Ovary (tissue), 9 donors: Measurements from ENCODE around the gene LRRC14B. TPM values are rescaled to one million over a fixed set of nuclear protein-coding genes. Genes with fewer than 3 reads are reported as not detected.
"Not testable (repeated sequence)": the region's sequence is repeated elsewhere in the genome, so short reads cannot be mapped to it uniquely, and the experiment has no call there.

Experiments
- DNase-seq, 5 donors: peaks; one replicate each; pipeline ENCODE4 v3.0.0-alpha.2; 2019 to 2020
- H3K27ac ChIP-seq, 2 donors: fragments of 200-600 bp; one replicate each; pipeline versions ENCODE4 v1.5.1 to v1.8.0; 2019 to 2022
- H3K27me3 ChIP-seq: fragments of 200-600 bp; one replicate; pipeline ENCODE4 v1.8.0; 2022
- H3K36me3 ChIP-seq: fragments of 200-600 bp; sonication (generic); one replicate; pipeline ENCODE4 v1.5.1; 2019
- H3K4me1 ChIP-seq: one replicate; pipeline ENCODE4 v1.8.1; 2013; ENCODE audit warnings: mild to moderate bottlenecking, moderate library complexity; ENCODE audit not compliant: insufficient read depth
- H3K4me3 ChIP-seq: fragments of 200-600 bp; sonication (generic); one replicate; pipeline ENCODE4 v1.5.1; 2017
- H3K9me3 ChIP-seq, 2 donors: fragments of 200-600 bp in 1 of 2; sonication (generic) in 1 of 2; one replicate each; pipeline versions ENCODE4 v1.5.1 to v1.8.1; 2013 to 2019; ENCODE audit warnings: mild to moderate bottlenecking in 1 of 2, moderate library complexity in 1 of 2
- EP300 ChIP-seq: sonication (generic); formaldehyde crosslinking; IDR thresholded peaks from one replicate; pipeline ENCODE4 v1.6.1; 2017; ENCODE audit warnings: antibody characterized with exemption
- POLR2A ChIP-seq: fragments of 450-650 bp; IDR thresholded peaks from one replicate; pipeline ENCODE4 v1.6.1; 2017; ENCODE audit warnings: antibody characterized with exemption, mild to moderate bottlenecking, moderate library complexity
- WGBS, 3 donors: extraction: QIAGEN DNeasy Blood & Tissue Kit in 1 of 3; methylation state at CpG; one replicate each; pipeline versions ENCODE4 v1.1.5 to v1.1.7; 2013 to 2017; 5-methylcytosine and 5-hydroxymethylcytosine counted together
- intact Hi-C, 4 donors: fragments of 100-400 bp; cut with DNase I; formaldehyde crosslinking; loops; one replicate each; pipeline versions ENCODE4 v1.11.0 to v1.15.1; 2022 to 2023
- polyA plus RNA-seq, 2 donors: library from polyadenylated mRNA; stranded (reverse); fragments of 200-250 nt in 1 of 2; fragments of 350-450 nt in 1 of 2; fragmentation: Illumina TruSeq in 1 of 2; extraction: RNeasy Lipid Tissue Mini Kit (QIAGEN cat#74804) in 1 of 2; gene quantifications; one replicate each; pipeline ENCODE4 v1.2.3, GENCODE V29; 2013 to 2014
- total RNA-seq, 7 donors: library from RNA; depleted of rRNA in 2 of 7; stranded (reverse); fragments of >200 nt in 2 of 7; fragmentation: NEBNext Ultra II Directional in 3 of 7; extraction: Animal tissue kit (Norgen Biotek cat#: 25700) in 3 of 7; gene quantifications; one replicate each; pipeline versions ENCODE4 v1.1.0 to v1.2.4, GENCODE V29; 2016 to 2023
- TF ChIP-seq, protein P1 (sequence below), 3 donors: fragments of 450-650 bp in 2 of 3; fragments of 200-600 bp in 1 of 3; IDR thresholded peaks; one replicate each; pipeline versions ENCODE4 v1.5.1 to v1.8.0; 2016 to 2022; ENCODE audit warnings: antibody characterized with exemption in 3 of 3, mild to moderate bottlenecking in 1 of 3
- donor health status: DM: no; HTN: no; CAD: no; lungs with moderate emphysema.
- donor health status: DM: no; HTN: no; CAD: no.
- donor health status: Bipolar disorder and iron deficiency.
- donor health status: DM: yes; HTN: yes; CAD: no.
- donor health status: DM: no; HTN: no; CAD: no.
- donor health status: DM: yes; HTN: yes; CAD: no.

Gene LRRC14B
- total and polyA plus RNA-seq, 9 donors: 0.04 to 0.92 (median 0.38) TPM; not detected in 6

GRCh38 chr5:231661-232060, 40.4 kb downstream of the LRRC14B start:
- Histone ChIP-seq H3K27ac (no peak overlapping the region), H3K9me3 (no peaks in the 10 kb centered on the region), H3K27me3 (no peaks in the 10 kb centered on the region), H3K36me3 (no peaks in the 10 kb centered on the region), H3K4me3 (no peak overlapping the region), H3K4me1 (no peaks in the 10 kb centered on the region)
- TF ChIP-seq POLR2A (no peak), EP300 (no peak)
- TF ChIP-seq, protein P1, sequence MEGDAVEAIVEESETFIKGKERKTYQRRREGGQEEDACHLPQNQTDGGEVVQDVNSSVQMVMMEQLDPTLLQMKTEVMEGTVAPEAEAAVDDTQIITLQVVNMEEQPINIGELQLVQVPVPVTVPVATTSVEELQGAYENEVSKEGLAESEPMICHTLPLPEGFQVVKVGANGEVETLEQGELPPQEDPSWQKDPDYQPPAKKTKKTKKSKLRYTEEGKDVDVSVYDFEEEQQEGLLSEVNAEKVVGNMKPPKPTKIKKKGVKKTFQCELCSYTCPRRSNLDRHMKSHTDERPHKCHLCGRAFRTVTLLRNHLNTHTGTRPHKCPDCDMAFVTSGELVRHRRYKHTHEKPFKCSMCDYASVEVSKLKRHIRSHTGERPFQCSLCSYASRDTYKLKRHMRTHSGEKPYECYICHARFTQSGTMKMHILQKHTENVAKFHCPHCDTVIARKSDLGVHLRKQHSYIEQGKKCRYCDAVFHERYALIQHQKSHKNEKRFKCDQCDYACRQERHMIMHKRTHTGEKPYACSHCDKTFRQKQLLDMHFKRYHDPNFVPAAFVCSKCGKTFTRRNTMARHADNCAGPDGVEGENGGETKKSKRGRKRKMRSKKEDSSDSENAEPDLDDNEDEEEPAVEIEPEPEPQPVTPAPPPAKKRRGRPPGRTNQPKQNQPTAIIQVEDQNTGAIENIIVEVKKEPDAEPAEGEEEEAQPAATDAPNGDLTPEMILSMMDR (IDR thresholded peaks at IDR 0.05): no peak
- no peak for DNase-seq
- intact Hi-C loops: no loop called here
- 83 to 91% (median 91%) methylated on average over 13 of the region's 13 CpGs for WGBS, 3 donors

DNA sequence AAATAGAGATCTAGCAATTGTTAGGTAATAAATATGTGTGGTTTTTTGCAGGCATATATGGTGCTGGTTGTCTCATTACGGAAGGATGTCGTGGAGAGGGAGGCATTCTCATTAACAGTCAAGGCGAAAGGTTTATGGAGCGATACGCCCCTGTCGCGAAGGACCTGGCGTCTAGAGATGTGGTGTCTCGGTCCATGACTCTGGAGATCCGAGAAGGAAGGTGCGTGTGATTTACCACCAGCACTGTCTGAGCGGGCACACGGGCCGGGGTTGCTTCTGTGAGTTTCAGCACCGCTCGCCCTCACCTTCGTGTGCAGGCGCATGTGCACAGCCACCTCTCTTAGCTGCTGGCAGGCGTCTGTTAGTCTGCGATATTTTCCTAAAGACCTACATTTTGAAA, 42.1 kb downstream of the LRRC14B start:
- DNase-seq, H3K27ac ChIP-seq, H3K36me3 ChIP-seq, H3K4me3 ChIP-seq, intact Hi-C loops, H3K9me3 ChIP-seq, H3K4me1 ChIP-seq, H3K27me3 ChIP-seq: not testable (repeated sequence)
- 92 to 94% (median 94%) methylated on average over 20 of the region's 20 CpGs for WGBS, 3 donors

DNA sequence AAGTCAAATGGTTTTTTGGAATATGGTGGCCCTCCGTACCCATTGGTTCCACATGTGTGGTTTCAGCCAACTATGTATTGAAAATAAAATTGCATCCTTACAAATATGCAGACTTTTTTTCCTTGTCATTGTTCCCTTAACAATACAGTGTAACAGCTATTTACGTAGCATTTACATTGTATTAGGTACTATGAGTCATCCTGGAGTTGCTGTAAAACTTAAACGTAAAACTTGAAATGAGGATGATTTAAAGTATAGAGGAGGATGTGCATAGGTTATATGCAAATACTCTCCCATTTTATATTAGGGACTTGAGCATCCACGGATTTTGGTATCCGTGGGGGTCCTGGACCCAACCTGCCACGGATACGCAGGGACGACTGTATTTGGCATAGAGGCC, 43.2 kb downstream of the LRRC14B start:
- TF ChIP-seq POLR2A: no peak
- TF ChIP-seq, protein P1 (IDR thresholded peaks at IDR 0.05): no peak
- TF ChIP-seq EP300: no peak
- no peak for DNase-seq
- Histone ChIP-seq H3K27me3 (no peaks in the 10 kb centered on the region), H3K4me3 (no peak overlapping the region), H3K4me1 (no peaks in the 10 kb centered on the region), H3K27ac (no peak overlapping the region), H3K9me3 (no peaks in the 10 kb centered on the region), H3K36me3 (no peaks in the 10 kb centered on the region)
- WGBS, 3 donors: 87 to 90% (median 90%) methylated on average over 8 of the region's 8 CpGs
- intact Hi-C loops: no loop called here

- H3K36me3 ChIP-seq, H3K4me3 ChIP-seq, intact Hi-C loops, H3K27ac ChIP-seq, H3K9me3 ChIP-seq, DNase-seq, H3K4me1 ChIP-seq, H3K27me3 ChIP-seq: not testable (repeated sequence)
- 93 to 94% (median 93%) methylated on average over 7 to 9 of the region's 9 CpGs for WGBS, 3 donors
Observed at GRCh38 chr5:235527-235926, 44.2 kb downstream of the LRRC14B start.

GRCh38 chr5:237931-238330, 46.6 kb downstream of the LRRC14B start:
- H3K27ac ChIP-seq, DNase-seq, intact Hi-C loops, H3K36me3 ChIP-seq, H3K9me3 ChIP-seq, H3K4me1 ChIP-seq, H3K4me3 ChIP-seq, H3K27me3 ChIP-seq: not testable (repeated sequence)
- WGBS, 3 donors: 91 to 98% (median 93%) methylated on average over 8 of the region's 8 CpGs

DNA sequence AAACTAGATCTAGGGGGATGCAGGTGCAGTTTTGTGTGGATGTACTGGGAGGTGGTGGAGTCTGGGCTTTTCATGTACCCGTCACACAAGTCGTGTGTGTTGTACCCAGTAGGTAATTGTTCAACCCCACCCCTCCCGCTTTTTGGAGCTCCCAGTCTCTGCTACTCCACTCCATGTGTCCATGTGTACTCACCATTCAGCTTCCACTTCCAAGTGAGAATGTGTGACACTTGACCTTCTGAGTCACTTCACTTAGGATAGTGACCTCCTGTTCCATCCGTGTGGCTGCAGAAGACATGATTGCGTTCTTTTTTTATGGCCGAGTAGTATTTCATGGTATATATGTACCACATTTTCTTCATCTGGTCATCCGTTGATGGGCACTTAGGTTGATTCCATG, 49.3 kb downstream of the LRRC14B start:
- not testable (repeated sequence) for H3K4me3 ChIP-seq, H3K36me3 ChIP-seq

DNA sequence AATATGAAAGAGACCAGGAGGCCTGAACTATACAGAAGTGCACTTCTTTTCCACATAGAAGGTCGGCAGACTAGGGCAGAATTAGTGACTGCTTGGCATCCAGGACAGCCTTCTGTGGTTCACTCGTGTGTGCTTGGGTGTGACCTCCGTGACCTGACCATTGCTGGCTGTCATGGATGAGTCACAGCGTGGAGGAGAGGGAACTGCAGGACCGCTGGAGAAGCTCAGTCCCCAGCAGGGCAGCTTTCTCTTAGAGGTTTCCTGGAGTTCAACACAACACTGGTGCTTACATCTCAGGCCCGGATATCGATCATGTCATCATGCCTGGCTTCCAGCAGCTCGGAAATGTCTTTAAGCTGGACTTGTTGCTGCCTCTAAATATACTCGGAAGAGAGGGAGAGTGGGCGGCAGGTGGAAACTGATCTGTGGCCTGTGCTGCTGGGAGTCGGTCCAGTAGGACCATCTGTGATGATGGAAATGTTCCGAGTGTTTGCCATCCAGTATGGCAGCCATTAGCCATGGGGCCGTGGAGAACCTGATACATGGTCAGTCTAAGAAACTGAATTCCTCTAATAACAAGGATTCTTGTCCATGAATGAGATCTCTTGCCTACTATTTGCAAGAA, 49.9 kb downstream of the LRRC14B start:
- 84 to 96% (median 89%) methylated on average over 13 of the region's 13 CpGs for WGBS, 3 donors
- H3K36me3 ChIP-seq: not testable (repeated sequence)

More for the DNA sequence above, 49.3 kb downstream of the LRRC14B start:
- 94 to 97% (median 95%) methylated on average over 7 of the region's 7 CpGs for WGBS, 3 donors
- H3K27me3 ChIP-seq, H3K27ac ChIP-seq, intact Hi-C loops, H3K9me3 ChIP-seq, H3K4me1 ChIP-seq, DNase-seq: not testable (repeated sequence)

DNA sequence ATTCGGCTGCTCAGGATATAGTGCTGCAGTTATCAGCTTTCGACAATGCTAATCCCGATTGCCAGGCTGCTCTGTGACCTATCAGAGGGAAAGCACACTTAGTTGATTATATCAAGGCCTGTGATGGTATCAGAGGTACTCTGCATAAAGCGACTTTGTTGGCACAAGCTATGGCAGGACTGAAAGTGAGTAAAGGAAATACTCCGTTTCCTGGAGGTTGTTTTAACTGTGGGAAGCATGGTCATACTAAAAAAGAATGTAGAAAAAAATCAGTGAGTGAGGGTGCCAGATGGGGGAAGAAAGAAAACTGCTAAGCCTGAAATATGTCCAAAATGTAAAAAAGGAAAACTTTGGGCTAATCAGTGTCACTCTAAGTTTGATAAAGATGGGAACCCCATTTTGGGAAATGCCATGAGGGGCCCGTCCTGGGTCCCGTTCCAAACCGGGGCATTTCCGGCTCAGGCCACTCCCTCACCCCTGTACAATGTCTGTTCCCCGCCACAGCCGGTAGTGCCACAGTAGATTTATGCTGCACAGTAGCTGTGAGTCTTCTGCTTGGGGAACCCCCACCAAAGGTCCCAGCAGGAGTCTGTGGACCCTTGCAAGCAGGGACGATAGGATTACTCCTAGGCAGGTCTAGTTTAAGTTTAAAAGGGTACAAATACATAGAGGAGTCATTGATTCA, 52.5 kb downstream of the LRRC14B start:
- WGBS, 3 donors: 84 to 86% (median 86%) methylated on average over 12 of the region's 12 CpGs
- H3K36me3 ChIP-seq: not testable (repeated sequence)

More for the DNA sequence above, 49.9 kb downstream of the LRRC14B start:
- H3K27ac ChIP-seq, H3K27me3 ChIP-seq, H3K9me3 ChIP-seq, H3K4me3 ChIP-seq, H3K4me1 ChIP-seq, intact Hi-C loops, DNase-seq: not testable (repeated sequence)

GRCh38 chr5:245717-246116, 54.4 kb downstream of the LRRC14B start:
- H3K9me3 ChIP-seq, H3K4me3 ChIP-seq, H3K4me1 ChIP-seq, DNase-seq, intact Hi-C loops, H3K27ac ChIP-seq, H3K36me3 ChIP-seq, H3K27me3 ChIP-seq: not testable (repeated sequence)
- 85 to 90% (median 88%) methylated on average over 5 of the region's 5 CpGs for WGBS, 3 donors

More for the DNA sequence above, 52.5 kb downstream of the LRRC14B start:
- H3K9me3 ChIP-seq, H3K27ac ChIP-seq, intact Hi-C loops, H3K27me3 ChIP-seq, DNase-seq, H3K4me3 ChIP-seq, H3K4me1 ChIP-seq: not testable (repeated sequence)
